ENCODE measurements around the gene RAB22A.

The RAB22A gene

GRCh38 chr20:58305061-58305460 is 4.5 kb upstream of the RAB22A start (continued):
- TF ChIP-seq, protein P1, sequence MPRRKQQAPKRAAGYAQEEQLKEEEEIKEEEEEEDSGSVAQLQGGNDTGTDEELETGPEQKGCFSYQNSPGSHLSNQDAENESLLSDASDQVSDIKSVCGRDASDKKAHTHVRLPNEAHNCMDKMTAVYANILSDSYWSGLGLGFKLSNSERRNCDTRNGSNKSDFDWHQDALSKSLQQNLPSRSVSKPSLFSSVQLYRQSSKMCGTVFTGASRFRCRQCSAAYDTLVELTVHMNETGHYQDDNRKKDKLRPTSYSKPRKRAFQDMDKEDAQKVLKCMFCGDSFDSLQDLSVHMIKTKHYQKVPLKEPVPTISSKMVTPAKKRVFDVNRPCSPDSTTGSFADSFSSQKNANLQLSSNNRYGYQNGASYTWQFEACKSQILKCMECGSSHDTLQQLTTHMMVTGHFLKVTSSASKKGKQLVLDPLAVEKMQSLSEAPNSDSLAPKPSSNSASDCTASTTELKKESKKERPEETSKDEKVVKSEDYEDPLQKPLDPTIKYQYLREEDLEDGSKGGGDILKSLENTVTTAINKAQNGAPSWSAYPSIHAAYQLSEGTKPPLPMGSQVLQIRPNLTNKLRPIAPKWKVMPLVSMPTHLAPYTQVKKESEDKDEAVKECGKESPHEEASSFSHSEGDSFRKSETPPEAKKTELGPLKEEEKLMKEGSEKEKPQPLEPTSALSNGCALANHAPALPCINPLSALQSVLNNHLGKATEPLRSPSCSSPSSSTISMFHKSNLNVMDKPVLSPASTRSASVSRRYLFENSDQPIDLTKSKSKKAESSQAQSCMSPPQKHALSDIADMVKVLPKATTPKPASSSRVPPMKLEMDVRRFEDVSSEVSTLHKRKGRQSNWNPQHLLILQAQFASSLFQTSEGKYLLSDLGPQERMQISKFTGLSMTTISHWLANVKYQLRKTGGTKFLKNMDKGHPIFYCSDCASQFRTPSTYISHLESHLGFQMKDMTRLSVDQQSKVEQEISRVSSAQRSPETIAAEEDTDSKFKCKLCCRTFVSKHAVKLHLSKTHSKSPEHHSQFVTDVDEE (CRISPR knock-in tag; IDR thresholded peaks at IDR 0.05): no peak

DNA sequence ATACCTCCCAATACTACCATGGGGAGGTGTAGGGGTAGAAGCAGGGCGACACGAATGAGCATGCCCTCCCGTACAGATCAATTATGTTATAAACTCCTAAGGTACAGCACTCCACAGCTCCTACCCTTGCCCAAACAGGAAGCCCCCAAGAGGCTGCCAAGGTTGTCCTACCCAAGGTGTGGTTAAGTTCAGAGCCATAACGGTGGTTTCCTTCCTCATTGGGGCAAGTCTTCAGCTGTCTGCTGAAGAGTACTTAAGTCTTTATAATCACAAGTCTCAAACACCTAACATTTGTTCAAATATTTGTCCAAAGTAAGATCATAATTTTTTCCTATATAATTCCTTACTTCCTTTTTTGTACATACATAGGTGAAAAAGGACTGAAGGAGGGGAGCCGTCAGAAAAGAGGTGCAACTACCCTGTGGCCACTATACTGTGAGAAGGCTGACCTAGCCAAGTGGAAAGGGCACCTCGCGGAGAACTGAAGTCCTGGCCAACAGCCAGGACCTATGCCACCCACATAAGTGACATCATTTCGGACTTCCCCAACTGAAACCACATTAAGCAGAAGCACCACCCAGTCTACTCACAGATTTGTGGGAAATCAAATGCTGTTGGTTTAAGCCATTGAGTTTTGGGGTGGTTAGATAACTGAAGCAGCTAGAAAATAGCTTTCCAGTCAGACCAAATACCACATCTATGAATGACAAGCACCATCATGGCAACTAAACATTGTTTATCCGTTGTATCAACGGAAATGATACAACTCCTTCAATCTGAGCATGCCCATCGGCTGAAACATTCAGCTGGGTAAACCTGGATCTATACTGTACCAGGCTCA is 2.9 kb upstream of the RAB22A start:
- no peak for ATAC-seq
- TF ChIP-seq ZNF8 (CRISPR knock-in tag; IDR thresholded peaks at IDR 0.05) (no peak), ZFP3 (CRISPR knock-in tag; IDR thresholded peaks at IDR 0.05) (no peak), ZFP30 (CRISPR knock-in tag; IDR thresholded peaks at IDR 0.05) (peak; percentile 42; the same call in 1 of the 2 replicates)

DNA sequence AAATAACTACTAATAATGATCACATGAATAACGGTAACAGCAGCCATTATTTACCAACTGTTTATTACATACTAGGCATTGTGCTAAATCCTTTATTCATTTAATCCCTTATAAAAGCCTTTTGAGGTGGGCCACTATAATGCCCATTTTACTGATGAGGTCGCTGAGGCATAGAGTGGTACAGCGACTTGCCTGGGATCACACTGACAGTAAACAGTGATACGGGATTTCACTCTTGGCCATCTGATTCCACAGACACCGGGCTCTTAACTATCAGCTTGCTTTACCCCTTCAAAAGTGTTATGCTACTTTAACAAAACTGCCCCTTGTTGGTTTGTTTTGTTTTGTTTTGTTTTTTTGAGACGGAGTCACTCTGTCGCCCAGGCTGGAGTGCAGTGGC is 2.2 kb upstream of the RAB22A start:
- TF ChIP-seq, protein P2, sequence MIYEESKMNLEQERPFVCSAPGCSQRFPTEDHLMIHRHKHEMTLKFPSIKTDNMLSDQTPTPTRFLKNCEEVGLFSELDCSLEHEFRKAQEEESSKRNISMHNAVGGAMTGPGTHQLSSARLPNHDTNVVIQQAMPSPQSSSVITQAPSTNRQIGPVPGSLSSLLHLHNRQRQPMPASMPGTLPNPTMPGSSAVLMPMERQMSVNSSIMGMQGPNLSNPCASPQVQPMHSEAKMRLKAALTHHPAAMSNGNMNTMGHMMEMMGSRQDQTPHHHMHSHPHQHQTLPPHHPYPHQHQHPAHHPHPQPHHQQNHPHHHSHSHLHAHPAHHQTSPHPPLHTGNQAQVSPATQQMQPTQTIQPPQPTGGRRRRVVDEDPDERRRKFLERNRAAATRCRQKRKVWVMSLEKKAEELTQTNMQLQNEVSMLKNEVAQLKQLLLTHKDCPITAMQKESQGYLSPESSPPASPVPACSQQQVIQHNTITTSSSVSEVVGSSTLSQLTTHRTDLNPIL (CRISPR knock-in tag; IDR thresholded peaks at IDR 0.05; ENCODE audit: low read depth): no peak
- TF ChIP-seq ZFP30 (CRISPR knock-in tag; IDR thresholded peaks at IDR 0.05): no peak
- ATAC-seq: no peak

- no peak for ATAC-seq
- no peak for TF ChIP-seq PATZ1 (CRISPR knock-in tag; IDR thresholded peaks at IDR 0.05; ENCODE audit: borderline replicate concordance)
- TF ChIP-seq ESRRG (CRISPR knock-in tag; IDR thresholded peaks at IDR 0.05): no peak
- TF ChIP-seq PPARA (CRISPR knock-in tag; IDR thresholded peaks at IDR 0.05; ENCODE audit: borderline replicate concordance): no peak
- TF ChIP-seq TCF4 (CRISPR knock-in tag; IDR thresholded peaks at IDR 0.05; ENCODE audit: borderline replicate concordance): no peak
- TF ChIP-seq OSR1 (CRISPR knock-in tag; IDR thresholded peaks at IDR 0.05): no peak
- TF ChIP-seq ZFP30 (CRISPR knock-in tag; IDR thresholded peaks at IDR 0.05): no peak
- TF ChIP-seq, protein P1 (CRISPR knock-in tag; IDR thresholded peaks at IDR 0.05): no peak
- no peak for TF ChIP-seq ZFP3 (CRISPR knock-in tag; IDR thresholded peaks at IDR 0.05)
- TF ChIP-seq CSDC2 (CRISPR knock-in tag; IDR thresholded peaks at IDR 0.05): no peak
- no peak for TF ChIP-seq ZNF70 (CRISPR knock-in tag; IDR thresholded peaks at IDR 0.05)
- TF ChIP-seq BACH2 (CRISPR knock-in tag; IDR thresholded peaks at IDR 0.05; ENCODE audit: borderline replicate concordance): no peak
- TF ChIP-seq GLIS3 (CRISPR knock-in tag; IDR thresholded peaks at IDR 0.05): no peak
- no peak for TF ChIP-seq ARNTL (CRISPR knock-in tag; IDR thresholded peaks at IDR 0.05; ENCODE audit: borderline replicate concordance, low read depth)
These were observed 1.2 kb upstream of the RAB22A start for GRCh38 chr20:58308290-58308679.

Measured in SK-N-SH treated with all-trans-retinoic acid at 6 μM for 48 hours (cell line).